A549 treated with CpdA at 1 μM for 4 hours (cell line): ENCODE measurements around the gene PRKRIP1. TPM values are rescaled to one million over a fixed set of nuclear protein-coding genes. Genes with fewer than 3 reads are reported as not detected.

ENCODE experiments used
- total RNA-seq: library from RNA; stranded (reverse); fragments of 200-300 nt; extraction: Qiagen RNA extraction; gene quantifications from 5 replicates; pipeline ENCODE4 v1.2.3, GENCODE V29; 2022; ENCODE audit warnings: low read depth

The PRKRIP1 gene, protein sequence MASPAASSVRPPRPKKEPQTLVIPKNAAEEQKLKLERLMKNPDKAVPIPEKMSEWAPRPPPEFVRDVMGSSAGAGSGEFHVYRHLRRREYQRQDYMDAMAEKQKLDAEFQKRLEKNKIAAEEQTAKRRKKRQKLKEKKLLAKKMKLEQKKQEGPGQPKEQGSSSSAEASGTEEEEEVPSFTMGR
- total RNA-seq = 21.5 to 25.8 TPM (median 23.1 TPM) in 5 replicates

DNA sequence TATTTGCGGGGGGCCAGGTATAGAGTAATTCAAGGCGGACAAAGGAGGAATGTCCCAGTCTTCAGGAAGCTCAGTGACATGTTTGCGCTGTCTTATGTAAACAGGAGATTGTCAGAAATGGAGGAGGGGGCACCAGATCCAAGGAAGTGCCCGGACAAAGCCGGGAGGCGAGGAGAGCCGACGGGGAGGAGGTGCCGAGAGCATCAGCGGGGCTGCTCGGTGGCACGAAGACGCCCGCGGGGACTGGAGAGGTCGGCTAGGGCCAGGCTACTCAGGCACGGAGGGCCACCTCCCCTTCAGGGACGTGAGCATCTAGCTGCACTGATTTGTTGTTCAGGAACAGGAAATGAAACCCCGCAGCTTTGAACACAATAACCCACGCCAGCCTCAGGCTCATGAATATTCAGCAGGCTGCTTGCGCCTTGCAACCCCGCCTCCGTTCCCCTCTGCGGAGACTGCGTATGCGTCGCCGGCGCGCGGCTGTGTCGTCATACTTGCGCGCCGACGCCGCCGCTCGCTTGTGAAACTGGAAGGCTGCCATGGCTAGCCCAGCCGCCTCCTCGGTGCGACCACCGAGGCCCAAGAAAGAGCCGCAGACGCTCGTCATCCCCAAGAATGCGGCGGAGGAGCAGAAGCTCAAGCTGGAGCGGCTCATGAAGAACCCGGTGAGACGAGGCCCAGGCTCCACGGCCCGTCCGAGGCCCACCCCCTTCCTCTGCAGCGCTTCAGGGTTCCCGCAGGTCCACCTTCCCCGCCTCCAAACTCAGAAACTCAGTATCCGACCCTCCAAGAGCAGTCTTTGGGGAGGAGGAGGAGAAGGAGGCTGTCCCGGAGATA lies at the start of gene PRKRIP1:
TSS of gene PRKRIP1 (plus strand) at position 491 of the 837 bp plus-strand sequence. CDS start at position 540, 49 bp downstream.

DNA sequence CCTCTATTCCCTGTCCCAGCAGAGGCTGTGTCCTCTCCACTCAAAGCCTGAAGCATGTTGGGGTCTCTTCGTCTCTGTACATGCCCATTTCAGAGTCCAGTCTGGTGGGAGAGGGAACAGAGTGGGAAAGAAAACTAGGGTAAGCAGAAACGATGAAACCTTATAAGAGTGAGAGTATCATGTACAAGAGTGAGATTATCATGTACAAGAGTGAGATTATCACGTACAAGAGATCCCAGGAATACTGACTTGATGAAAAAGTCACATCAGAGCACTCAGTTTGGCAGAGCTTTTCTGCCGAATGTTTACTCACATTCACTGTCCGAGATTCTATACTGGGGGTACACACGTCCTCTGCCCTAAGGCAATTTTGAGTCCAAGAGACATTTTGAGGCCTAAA lies 39.8 kb upstream of the PRKRIP1 start, which contains the start of gene SPDYE6:
TSS of gene SPDYE6 (minus strand) at position 101 of the 400 bp plus-strand sequence. CDS start 421 bp downstream, outside the sequence.

DNA sequence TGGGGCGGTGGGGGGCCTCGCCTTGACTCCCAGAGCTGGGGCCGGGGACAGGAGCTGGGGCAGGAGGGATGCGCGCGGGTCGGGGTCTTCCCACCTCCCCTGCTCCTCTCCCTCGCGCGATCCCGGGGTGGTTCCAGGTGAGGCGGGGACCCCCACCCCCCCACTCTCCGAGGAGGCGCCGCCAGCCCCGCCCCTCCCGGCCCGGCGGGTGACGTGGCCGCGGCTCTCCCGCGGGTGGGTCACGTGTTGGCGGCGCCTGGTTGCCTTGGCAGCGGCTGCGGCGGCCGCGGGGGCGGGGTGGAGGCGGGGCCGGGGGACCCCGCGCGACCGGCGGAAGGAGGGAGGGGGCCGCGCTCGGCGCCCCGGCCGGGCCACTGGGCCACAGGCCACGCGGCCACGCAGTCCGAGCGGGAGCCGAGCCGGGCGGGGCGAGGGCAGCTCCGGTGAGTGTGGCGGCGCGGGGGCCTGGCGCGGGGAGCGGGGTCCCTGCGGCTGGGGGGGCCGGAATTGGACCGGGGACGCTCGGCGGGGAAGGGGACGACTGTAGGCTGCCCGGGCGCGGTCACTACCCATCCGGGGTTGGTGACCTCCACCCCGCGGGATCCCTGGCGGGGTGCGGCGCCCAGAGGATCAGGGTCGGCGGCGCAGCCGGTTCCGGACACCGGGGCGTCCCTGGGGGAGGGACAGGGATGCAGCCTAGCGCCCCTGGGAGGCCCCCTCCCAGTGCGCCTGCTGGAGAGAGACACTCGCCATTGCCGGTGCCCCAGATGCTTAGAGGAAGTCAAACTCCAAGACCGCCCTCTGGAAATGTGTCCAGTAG lies 37.3 kb downstream of the PRKRIP1 start, which contains the start of gene ORAI2:
TSS of gene ORAI2 (plus strand) at position 357 of the 820 bp plus-strand sequence. CDS start 5,382 bp downstream, outside the sequence.

DNA sequence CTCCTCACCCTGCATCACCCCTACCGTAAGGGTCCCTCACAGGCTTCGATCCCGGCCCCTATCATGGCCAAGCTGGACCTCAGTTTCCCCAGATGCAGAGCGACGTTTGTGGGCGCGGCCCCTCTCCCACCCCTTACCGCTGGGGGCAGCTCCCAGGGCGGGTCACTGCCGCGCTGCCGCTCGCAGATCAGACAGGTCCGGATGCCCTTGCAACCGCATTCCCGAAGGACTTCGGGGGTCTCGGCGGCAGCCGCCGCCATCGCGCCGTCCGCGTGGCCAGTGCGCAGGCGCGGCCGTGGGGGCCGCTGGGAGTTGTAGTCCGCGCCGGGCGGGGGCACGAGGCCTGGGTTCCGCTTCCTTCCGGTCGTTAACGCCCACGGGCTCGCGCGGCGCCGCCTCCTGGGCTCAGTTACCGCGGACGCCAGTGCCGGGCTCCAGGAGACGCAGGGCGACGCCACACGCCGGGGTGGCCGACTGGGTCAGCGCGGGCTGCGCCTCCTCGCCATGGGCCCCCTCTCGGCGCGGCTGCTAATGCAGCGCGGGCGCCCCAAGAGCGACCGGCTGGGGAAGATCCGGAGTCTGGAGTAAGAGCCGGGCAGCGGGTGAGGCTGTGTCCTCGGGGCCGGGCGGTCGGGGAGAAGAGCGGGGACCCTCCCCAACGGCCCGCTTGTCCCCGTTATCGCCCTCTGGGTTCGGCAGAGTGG lies 68.6 kb downstream of the PRKRIP1 start, which contains the start of the genes ALKBH4 and LRWD1:
TSS of gene ALKBH4 (minus strand) at position 287 of the 704 bp plus-strand sequence. CDS start at position 260, 27 bp downstream.
TSS of gene LRWD1 (plus strand) at position 408 of the 704 bp plus-strand sequence. CDS start at position 505, 97 bp downstream.

Other genes starting within 250 kb of the PRKRIP1 start
- 2.1 to 3.7 TPM (median 3.5 TPM) in 5 replicates for gene SH2B2, start 109.5 kb upstream of the PRKRIP1 start, total RNA-seq
- gene SPDYE6, start 39.9 kb upstream of the PRKRIP1 start, total RNA-seq = not detected in 5 replicates
- 29.6 to 38.7 TPM (median 32.1 TPM) in 5 replicates for gene ORAI2, start 37.2 kb downstream of the PRKRIP1 start, total RNA-seq
- gene ALKBH4, start 68.5 kb downstream of the PRKRIP1 start, total RNA-seq = 9.0 to 13.3 TPM (median 11.9 TPM) in 5 replicates
- gene LRWD1, start 68.6 kb downstream of the PRKRIP1 start, total RNA-seq = 21.5 to 39.8 TPM (median 30.8 TPM) in 5 replicates
- 107 to 116 TPM (median 110 TPM) in 5 replicates for gene POLR2J, start 82.6 kb downstream of the PRKRIP1 start, total RNA-seq
- gene RASA4B, start 121.4 kb downstream of the PRKRIP1 start, total RNA-seq = 0.89 to 2.3 TPM (median 1.5 TPM) in 5 replicates
- gene UPK3BL2, start 147.3 kb downstream of the PRKRIP1 start, total RNA-seq = 2.3 to 3.1 TPM (median 2.4 TPM) in 5 replicates
- not detected in 5 replicates for gene SPDYE2, start 154.9 kb downstream of the PRKRIP1 start, total RNA-seq
- gene POLR2J3, start 176.2 kb downstream of the PRKRIP1 start, total RNA-seq = 15.3 to 41.1 TPM (median 26.1 TPM) in 5 replicates
- gene RASA4, start 220.4 kb downstream of the PRKRIP1 start, total RNA-seq = 2.1 to 3.4 TPM (median 2.4 TPM) in 5 replicates
- gene UPK3BL1, start 246.4 kb downstream of the PRKRIP1 start, total RNA-seq = 8.6 to 16.5 TPM (median 13.2 TPM) in 5 replicates